C1 segment of cervical spinal cord (tissue), 14 donors: ENCODE measurements around the gene HBD.
"Not testable (repeated sequence)": the region's sequence is repeated elsewhere in the genome, so short reads cannot be mapped to it uniquely, and the experiment has no call there.

Source experiments
- DNase-seq, 14 donors: peaks; one replicate each; lab custom pipeline; 2025; lab: John Stamatoyannopoulos, UW

HBD gene

GRCh38 chr11:5253440-5253839 lies 19.2 kb upstream of the HBD start:
- not testable (repeated sequence) for DNase-seq

DNA sequence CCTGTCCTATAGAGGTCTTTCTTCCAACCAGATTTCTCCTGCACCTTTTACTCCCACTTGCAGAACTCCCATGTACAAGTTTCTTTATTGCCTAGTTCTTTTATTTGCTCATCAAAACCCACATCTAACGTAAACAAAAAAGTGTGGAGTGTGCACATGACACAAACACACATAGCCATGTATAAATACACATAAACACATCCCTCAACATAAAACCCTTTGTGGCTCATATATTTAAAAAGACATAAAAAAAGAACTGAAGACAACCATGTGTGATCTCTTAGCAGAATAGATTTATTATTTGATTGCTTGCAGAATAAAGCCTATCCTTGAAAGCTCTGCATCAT lies 18.6 kb upstream of the HBD start:
- DNase-seq = no peak

DNA sequence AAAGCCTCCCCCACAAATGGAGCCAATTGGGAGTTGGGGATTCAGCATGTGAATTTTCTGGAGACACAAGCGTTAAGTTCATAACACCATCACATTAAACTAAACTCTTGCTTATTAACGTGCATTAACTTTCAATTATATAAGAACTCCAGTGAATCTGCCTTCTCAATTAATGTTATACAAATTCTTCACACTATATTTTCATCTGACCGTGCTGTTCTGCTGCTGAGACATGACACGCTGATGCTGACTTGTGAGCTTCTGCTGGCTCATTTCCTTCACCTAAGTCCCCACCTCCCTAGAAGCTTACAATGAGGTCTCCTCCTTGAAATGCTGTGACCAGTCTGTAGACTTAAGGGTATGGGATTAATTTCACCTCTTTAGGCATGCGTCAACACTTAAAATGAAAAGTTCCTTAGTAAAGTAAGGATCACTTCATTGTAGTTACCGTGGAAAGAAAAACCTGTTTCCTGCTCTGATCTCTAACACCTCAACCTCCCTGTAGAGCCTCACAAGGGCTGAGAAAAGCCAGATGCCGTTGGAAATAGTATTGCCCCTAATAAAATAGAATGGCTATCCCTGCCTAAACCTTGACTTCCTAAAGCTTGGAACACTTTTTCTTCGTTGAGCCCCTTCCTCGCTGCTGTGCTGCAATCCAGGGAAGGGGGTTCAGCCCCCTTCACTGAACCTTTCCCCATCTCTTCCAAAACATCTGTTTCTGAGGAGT lies 18.1 kb upstream of the HBD start:
- DNase-seq = no peak

GRCh38 chr11:5251746-5252145 lies 17.5 kb upstream of the HBD start:
- no peak for DNase-seq

- no peak for DNase-seq
Observed at GRCh38 chr11:5250543-5251204, 16.4 kb upstream of the HBD start.

GRCh38 chr11:5249807-5250396 lies 15.6 kb upstream of the HBD start, which contains the start of gene HBG1:
HBG1 (minus strand) TSS chr11:5249857; CDS start chr11:5249804, 53 bp downstream.
- DNase-seq = not testable (repeated sequence)

DNA sequence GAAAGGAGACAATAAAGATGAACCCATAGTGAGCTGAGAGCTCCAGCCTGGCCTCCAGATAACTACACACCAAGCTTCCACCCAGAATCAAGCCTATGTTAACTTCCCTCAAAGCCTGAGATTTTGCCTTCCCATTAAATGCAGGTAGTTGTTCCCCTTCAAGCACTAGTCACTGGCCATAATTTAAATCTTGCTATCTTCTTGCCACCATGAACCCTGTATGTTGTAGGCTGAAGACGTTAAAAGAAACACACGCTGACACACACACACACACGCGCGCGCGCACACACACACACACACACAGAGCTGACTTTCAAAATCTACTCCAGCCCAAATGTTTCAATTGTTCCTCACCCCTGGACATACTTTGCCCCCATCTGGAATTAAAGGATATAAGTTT lies 14.2 kb upstream of the HBD start:
- DNase-seq = not testable (repeated sequence)

DNA sequence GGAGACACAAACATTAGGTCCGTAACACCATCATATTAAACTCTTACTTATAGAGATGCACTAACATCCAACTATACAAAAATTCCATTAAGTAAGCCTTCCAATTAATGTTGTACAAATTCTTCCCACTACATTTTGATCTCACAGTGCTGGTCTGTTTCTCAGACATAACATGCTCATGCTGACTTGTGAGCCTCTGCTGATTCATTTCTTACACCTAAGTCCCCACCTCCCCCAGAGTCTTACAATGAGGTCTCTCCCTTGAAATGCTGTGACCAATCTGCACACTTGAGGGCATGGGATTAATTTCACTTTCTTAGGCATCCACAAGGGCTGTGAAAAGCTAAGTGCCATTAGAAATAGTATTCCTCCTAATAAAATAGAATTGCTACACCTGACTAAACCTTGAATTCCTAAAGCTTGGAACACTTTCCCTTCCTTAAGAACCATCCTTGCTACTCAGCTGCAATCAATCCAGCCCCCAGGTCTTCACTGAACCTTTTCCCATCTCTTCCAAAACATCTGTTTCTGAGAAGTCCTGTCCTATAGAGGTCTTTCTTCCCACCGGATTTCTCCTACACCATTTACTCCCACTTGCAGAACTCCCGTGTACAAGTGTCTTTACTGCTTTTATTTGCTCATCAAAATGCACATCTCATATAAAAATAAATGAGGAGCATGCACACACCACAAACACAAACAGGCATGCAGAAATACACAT lies 13.3 kb upstream of the HBD start:
- no peak for DNase-seq

DNA sequence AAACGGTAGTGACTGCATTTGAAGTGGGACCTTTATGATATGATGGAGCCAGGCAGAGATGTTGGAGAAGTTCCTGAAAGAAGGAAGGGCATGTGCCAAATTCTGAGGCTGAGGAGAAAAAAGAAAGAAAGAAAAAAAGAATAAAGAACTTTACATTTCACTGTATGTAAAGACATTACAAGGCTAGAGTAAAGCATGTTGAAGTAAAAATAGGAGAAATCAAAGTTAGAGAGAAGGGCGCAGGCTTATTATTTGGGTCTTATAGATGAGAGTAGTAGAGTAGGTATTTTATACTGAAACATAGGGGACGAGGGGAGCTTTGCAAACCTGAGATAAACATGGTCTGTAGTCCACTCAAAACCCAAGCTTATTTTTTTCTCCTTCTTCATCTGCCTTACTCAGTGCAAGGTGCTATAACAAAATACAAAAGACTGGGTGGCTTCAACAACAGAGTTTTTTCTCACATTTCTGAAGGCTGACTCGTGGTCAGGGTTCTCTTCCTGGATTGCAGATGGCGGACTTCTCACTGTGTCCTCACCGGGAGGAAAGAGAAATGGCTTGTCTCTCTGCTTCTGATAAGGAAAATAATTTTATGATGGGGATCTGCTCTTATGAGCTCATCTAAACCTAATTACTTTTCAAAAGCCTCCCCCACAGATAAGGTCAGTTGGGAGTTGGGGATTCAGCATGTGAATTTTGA lies 12.6 kb upstream of the HBD start:
- no peak for DNase-seq

DNA sequence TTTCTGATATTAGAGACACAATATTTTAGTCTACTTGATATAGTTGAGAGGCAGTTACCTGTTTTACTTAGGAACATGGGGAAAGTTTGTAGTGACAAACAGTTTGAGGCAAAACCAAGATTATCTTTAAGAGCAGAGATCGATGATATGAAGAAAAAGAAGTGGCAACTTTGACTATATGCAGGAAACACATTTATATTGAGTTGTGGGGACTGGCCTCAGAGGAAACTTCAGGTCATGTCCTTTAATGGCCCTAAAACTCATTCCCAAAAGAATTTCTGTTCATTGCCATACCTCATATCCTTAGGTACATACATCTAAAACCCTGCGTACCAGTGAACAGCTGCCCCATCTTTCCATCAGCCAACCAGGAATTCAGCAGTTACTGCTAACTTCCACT lies 10.9 kb upstream of the HBD start:
- DNase-seq = no peak

DNA sequence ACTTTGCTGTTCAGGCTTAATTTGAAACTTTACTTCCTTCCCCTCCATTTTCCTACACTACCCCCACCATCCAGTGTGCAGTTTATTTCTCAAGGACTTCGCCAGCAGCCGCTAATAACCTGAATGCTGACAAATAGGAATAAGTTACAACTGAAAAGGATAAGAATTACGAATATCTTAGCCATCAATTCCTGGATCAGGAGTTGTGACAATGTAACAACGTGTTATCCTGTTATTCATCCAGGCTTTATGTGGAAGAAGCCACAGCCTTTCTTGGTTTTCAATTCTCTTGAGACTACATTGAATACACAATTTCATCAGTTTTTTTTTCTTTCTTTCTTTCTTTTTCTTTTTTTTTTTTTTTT lies 9.5 kb upstream of the HBD start:
- DNase-seq = no peak

DNA sequence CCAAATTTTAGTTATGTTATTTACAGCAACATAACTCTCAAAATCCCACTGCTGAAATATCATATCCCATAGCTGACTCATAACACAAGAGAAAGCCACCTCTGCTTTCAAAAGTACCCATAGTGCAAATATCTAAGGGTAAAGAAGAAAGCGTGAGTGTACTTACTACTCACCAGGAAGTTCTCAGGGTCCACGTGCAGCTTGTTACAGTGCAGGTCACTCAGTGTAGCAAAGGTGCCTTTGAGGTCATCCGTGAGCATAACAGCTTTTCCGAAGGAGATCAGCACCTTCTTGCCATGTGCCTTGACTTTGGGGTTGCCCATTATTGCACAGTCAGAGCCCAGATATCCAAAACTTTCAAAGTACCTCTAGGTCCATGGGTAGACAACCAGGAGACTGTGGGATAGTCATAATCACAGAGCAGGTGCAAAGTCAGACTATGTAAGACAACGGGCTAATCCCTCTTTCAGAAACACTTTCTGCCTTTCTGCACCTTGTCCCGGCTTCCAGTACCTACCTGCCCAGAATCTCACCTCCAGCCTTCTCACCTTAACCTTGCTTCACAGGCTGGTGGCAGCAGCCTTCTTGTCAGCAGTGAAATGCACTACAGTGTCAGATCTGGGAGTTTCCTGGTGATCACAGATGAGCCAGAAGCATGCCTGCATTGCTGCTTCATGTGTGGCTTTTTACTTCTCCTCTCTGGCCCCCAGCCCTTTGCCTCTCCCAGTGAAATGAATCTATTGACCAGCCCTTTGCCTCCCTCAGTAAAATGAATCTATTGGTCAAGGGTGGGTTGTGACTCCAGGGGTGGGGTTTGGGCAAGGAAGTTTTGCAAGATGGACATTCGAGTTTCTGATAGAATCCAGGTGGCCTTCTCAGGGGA lies 8.9 kb upstream of the HBD start:
- no peak for DNase-seq

- DNase-seq = no peak
Observed at GRCh38 chr11:5242208-5242607, 7.9 kb upstream of the HBD start.

DNA sequence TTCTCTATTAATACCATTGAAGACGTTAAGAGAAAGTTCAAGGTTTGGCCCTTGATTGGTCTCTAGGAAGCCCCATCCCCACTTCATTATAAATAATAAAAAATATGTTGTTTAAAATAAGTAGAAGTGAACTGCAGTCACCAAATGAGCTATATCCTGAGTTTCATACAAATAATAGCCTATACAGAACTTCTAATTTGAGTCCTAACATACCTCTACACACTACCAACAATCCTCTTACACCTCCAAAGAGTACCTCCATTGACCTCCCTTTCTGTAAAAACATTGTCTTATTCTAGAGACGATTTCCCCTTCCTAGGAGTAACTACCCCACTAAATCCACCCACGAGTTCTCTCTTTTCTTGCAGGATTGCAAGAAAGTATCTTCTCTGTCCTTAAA lies 7.2 kb upstream of the HBD start:
- no peak for DNase-seq

DNA sequence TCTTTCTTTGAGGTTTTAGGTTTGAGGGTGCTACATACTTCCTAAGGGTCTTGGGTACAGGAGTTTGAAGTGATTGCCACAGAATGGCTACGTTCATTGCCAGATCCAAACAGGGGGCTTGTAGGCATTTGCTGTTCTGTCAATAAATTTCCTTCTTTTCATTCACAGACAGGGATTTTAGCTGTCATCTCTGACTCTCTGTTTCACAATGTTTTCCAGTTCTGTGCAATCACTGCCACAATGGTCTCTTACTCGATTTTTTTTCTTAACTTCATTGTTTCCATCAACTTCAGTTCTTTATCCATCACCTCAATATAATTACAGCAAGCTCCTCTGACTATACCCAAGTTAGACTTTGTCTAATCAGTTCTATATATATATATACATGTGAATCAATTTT lies 6.2 kb upstream of the HBD start:
- no peak for DNase-seq

GRCh38 chr11:5240056-5240455 lies 5.8 kb upstream of the HBD start:
- DNase-seq = no peak

DNA sequence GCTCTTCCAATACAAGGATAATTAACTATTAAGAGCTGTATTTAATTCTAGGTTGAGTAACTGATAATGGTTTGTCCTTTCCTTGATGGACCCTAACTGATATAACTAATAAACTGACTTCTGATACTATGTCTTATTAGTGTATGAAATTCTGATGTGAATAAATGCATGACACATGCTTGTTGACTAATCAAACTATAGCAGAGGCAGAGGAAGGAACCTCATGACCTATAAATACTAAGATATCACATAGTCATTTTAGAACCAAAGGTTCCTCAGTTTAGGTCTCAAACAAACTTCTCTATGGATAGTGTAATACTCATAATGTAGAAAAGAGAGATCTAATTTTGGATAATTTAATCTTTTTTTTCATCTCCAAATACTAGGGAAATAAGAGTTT lies 4.8 kb upstream of the HBD start:
- DNase-seq = no peak

DNA sequence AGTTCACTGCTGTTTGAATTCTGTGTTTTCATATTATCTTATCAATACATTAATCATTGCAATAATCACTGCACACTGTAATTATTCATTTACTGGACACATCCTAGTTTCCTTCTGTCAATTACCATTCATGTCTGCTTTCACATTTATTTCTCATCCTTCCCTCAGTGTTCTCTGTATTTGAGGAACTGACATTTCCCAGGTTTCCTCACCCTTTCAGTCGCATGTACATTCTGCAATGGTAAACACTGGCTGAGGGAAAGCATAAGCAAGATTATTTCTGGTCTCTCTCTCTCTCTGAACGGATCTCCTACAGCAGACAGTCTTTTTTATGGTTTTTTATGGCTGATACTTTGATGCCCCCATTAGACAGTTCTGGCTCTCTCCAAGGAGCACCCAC lies 4.2 kb upstream of the HBD start:
- DNase-seq = no peak

GRCh38 chr11:5237420-5237819 lies 3.1 kb upstream of the HBD start:
- DNase-seq = no peak

GRCh38 chr11:5235364-5236095 lies 1.2 kb upstream of the HBD start:
- DNase-seq = no peak
